Activated T-helper 9 cell treated with anti-CD3 and anti-CD28 coated beads, Interleukin-2, amount 50 U/mL, for 16 hours (primary cell): ENCODE results near the gene FANCD2.
"Not testable (repeated sequence)": the region's sequence is repeated elsewhere in the genome, so short reads cannot be mapped to it uniquely, and the experiment has no call there.

Experiments used
- DNase-seq: peaks from one replicate; pipeline ENCODE4 v3.0.0-alpha.2; 2020; ENCODE audit warnings: low read depth

FANCD2 gene

GRCh38 chr3:10015461-10015904 lies 10.8 kb upstream of the FANCD2 start:
- no peak for DNase-seq

- no peak for DNase-seq
Measured at GRCh38 chr3:10017636-10018292, 8.5 kb upstream of the FANCD2 start.

- not testable (repeated sequence) for DNase-seq
Measured at GRCh38 chr3:10018806-10019205, 7.4 kb upstream of the FANCD2 start.

DNA sequence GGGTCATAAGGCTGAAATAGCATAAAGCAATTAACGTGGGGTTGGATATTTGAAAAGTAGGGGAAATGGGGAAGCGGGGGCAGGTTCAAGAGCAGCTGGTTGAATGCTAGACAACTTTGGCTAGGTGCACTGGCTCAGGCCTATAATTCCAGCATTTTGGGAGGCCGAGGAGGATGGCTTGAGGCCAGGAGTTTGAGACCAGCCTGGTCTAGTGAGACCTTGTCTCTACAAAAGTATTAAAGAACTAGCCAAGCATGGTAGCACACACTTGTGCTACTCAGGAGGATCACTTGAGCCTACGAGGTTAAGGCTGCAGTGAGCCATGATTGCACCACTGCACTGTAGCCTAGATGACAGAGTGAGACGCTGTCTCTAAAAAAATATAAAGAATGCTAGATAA lies 6.9 kb upstream of the FANCD2 start:
- no peak for DNase-seq

DNA sequence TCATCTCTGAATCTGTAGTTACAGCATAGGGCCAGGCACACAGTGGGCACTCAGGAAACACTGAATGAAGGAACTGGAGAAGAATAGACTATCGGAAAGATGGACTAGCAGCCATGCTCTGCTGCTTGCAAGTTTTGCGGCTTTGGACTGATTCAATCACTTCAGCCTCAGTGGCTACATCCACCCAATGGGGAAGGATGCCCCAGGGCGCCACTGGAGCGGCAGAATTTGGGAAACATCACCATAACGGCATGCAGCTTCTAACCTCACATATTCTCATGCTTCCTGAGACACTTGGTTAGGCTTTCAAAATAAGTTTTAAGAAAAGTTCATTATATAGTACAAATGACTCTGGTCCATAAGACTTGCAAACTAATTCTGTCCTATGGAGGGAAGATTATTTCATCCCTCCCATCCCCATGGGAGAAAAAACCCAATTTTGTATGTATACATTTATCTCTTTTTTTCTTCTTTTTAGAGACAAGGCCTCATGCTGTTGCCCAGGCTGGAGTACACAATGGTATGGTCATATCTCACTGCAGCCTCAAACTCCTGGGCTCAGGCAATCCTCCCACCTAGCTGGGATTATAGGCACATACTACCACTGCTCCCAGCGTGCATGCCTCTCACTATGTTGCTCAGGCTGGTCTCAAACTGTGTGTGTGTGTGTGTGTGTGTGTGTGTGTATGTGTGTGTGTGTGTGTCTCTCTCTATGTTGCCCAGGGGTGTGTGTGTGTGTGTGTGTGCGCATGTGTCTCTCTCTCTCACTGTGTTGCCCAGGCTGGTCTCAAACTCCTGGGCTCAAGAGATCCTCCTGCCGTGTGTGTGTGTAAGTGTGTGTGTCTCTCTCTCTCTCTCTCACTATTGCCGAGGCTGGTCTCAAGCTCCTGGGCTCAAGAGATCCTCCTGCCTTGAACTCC lies 4.1 kb upstream of the FANCD2 start:
- no peak for DNase-seq

GRCh38 chr3:10023587-10024310 lies 2.5 kb upstream of the FANCD2 start:
- no peak for DNase-seq

GRCh38 chr3:10025205-10026083 lies 793 bp upstream of the FANCD2 start:
- DNase-seq: no peak

GRCh38 chr3:10041034-10041433 lies 14.8 kb downstream of the FANCD2 start:
- no peak for DNase-seq

DNA sequence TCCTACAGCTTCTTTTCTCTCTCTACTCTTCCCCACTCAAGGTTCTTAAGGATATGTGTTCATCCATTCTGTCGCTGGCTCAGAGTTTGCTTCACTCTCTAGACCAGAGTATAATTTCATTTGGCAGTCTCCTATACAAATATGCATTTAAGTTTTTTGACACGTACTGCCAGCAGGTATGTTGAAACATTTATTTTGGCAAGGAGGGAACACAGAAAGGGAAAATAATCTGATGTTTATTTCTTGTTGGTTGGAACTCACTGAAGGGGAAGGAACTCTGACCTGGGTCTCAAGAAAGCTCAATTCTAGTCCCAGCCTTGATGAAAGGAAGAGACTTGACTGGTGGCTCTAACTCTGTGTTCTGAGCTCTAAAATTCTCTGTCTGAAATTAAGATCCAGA lies 21.6 kb downstream of the FANCD2 start:
- no peak for DNase-seq

DNA sequence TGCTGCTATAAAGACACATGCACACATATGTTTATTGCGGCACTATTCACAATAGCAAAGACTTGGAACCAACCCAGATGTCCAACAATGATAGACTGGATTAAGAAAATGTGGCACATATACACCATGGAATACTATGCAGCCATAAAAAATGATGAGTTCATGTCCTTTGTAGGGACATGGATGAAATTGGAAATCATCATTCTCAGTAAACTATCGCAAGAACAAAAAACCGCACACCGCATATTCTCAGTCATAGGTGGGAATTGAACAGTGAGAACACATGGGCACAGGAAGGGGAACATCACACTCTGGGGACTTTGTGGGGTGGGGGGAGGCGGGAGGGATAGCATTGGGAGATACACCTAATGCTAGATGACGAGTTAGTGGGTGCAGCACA lies 26.8 kb downstream of the FANCD2 start:
- not testable (repeated sequence) for DNase-seq

DNA sequence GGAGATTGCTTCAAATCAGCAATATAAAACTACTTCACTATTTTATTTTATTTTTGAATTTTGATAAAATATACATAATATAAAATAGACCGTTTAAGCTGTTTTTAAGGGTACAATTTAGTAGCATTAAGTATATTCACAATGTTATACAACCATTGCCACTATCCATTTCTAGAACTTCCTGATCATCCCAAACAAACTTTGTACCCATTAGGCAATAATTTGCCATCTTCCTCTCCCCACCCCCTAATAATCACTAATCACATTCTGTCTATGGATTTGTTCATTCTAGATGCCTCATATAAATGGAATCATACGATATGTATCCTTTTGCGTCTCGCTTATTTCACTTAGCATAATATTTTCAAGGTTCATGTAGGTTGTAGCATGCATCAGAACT lies 28.9 kb downstream of the FANCD2 start:
- DNase-seq: no peak

DNA sequence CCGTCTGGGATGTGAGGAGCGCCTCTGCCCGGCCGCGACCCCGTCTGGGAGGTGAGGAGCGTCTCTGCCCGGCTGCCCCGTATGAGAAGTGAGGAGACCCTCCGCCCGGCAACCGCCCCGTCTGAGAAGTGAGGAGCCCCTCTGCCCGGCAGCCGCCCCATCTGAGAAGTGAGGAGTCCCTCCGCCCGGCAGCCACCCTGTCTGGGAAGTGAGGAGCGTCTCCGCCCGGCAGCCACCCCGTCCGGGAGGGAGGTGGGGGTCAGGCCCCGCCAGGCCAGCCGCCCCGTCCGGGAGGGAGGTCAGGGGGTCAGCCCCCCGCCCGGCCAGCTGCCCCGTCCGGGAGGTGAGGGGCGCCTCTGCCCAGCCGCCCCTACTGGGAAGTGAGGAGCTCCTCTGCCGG lies 43.8 kb downstream of the FANCD2 start:
- not testable (repeated sequence) for DNase-seq

DNA sequence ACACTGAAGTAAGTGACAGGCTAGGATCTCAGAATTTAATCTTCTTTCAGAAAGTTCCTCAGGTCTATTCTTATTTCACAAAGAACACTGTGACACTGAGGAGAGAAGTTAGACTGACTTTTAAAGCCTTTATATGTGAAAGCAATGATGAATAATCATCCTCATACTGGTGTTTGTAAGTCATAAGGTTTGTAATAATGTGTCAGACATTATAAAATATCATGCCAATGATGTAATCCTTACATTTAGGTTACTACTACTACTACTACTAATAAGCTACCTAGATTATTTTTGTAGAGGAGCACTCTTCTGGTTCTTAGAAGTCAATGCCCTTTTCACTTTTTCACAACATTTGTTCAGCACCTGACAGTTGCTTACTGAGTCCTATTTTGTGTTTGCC lies 48.4 kb downstream of the FANCD2 start:
- DNase-seq: no peak

GRCh38 chr3:10081871-10082270 lies 55.6 kb downstream of the FANCD2 start:
- no peak for DNase-seq

DNA sequence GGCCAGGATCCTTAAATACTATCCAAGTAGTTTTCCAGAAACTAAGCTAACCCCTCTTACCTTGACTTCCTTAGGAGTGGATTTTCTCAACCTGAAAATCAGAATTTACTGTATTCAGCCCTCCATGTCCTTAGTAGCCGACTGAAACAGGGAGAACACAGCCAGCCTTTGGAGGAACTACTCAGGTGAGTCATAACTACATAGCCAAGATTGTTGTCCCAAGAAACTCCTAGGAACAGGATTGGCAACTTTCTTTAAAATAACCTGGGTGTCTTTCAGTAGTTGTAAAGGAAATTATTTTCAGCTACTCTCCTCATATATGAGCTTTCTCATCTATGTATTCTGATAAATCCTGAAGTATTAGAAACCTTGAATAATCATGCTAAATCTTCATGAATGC lies 59.5 kb downstream of the FANCD2 start:
- no peak for DNase-seq

GRCh38 chr3:10088256-10088655 lies 62.0 kb downstream of the FANCD2 start:
- DNase-seq: no peak

DNA sequence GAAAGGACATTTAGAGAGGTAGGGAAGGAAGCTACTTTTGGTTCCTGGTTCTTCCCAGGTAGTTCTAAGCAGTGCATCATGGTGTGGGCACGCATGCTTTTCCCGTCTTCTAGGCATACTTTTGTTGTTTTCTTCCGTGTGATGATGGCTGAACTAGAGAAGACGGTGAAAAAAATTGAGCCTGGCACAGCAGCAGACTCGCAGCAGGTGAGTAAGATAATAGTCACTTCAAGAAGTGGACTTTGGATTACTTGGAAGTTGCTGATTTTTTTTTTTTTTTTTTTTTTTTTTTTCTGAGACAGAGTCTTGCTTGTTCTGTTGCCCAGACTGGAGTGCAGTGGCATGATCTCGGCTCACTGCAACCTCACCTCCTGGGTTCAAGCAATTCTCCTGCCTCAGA lies 63.9 kb downstream of the FANCD2 start:
- no peak for DNase-seq

- DNase-seq: not testable (repeated sequence)
Measured at GRCh38 chr3:10090774-10091173, 64.5 kb downstream of the FANCD2 start.

- DNase-seq: not testable (repeated sequence)
Measured at GRCh38 chr3:10091387-10091786, 65.2 kb downstream of the FANCD2 start.

- DNase-seq: no peak
Measured at GRCh38 chr3:10093678-10094077, 67.4 kb downstream of the FANCD2 start.

GRCh38 chr3:10099041-10099440 lies 72.8 kb downstream of the FANCD2 start:
- no peak for DNase-seq

DNA sequence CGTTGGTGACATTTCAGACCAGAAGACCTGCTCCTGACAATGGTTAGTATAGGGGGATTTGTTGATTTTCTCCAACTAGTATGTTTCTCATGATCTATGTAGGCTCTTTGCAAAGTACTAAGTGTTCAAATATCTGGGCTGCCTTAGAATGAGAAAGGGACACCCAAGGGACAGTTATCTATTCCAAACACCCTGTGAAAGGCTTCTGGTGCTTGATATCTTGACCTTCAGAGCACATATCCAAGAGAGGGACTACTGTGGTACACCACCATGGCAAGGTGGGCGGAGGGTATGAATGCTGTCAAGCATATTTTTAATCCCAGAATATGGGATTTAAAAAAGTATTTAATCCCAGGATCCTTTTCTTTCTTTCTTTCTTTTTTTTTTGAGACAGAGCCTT lies 80.7 kb downstream of the FANCD2 start:
- no peak for DNase-seq
